GM21367 (cell line): ENCODE measurements around the gene SRI.
"Not testable (repeated sequence)": the region's sequence is repeated elsewhere in the genome, so short reads cannot be mapped to it uniquely, and the experiment has no call there.

Experiments used
- ATAC-seq: cut with Tn5 transposase; IDR thresholded peaks from one replicate; pipeline ENCODE4 v1.9.1; 2021; ENCODE audit not compliant: unreplicated experiment

SRI gene

GRCh38 chr7:88219781-88220747 lies at the start of gene SRI:
TSS of gene SRI (minus strand) at chr7:88220038. CDS start at chr7:88220026, 12 bp downstream.
- peak; percentile 64 for ATAC-seq

- no peak for ATAC-seq
Observed at GRCh38 chr7:88269586-88269985, 49.7 kb upstream of the SRI start.

- ATAC-seq = no peak
Observed at GRCh38 chr7:88268858-88269257, 49.0 kb upstream of the SRI start.

GRCh38 chr7:88268051-88268450 lies 48.2 kb upstream of the SRI start:
- no peak for ATAC-seq

GRCh38 chr7:88267421-88267820 lies 47.6 kb upstream of the SRI start:
- no peak for ATAC-seq

- not testable (repeated sequence) for ATAC-seq
Observed at GRCh38 chr7:88264987-88265386, 45.1 kb upstream of the SRI start.

GRCh38 chr7:88262562-88262961 lies 42.7 kb upstream of the SRI start:
- no peak for ATAC-seq

GRCh38 chr7:88260719-88261118 lies 40.9 kb upstream of the SRI start:
- ATAC-seq = no peak

- no peak for ATAC-seq
Observed at GRCh38 chr7:88259656-88260380, 40.0 kb upstream of the SRI start.

- ATAC-seq = not testable (repeated sequence)
Observed at GRCh38 chr7:88258296-88258695, 38.5 kb upstream of the SRI start.

- no peak for ATAC-seq
Observed at GRCh38 chr7:88256906-88257305, 37.1 kb upstream of the SRI start.

GRCh38 chr7:88254721-88255424 lies 35.0 kb upstream of the SRI start:
- ATAC-seq = no peak

GRCh38 chr7:88253640-88254039 lies 33.8 kb upstream of the SRI start:
- ATAC-seq = no peak

- ATAC-seq = no peak
Observed at GRCh38 chr7:88244258-88244657, 24.4 kb upstream of the SRI start.

- peak; percentile 69 for ATAC-seq
Observed at GRCh38 chr7:88243345-88243909, 23.6 kb upstream of the SRI start.

- ATAC-seq = no peak
Observed at GRCh38 chr7:88239852-88240251, 20.0 kb upstream of the SRI start.

GRCh38 chr7:88233828-88234227 lies 14.0 kb upstream of the SRI start:
- ATAC-seq = no peak

GRCh38 chr7:88230646-88231045 lies 10.8 kb upstream of the SRI start:
- ATAC-seq = no peak

GRCh38 chr7:88229302-88229995 lies 9.6 kb upstream of the SRI start:
- ATAC-seq = no peak

GRCh38 chr7:88226886-88227516 lies 7.2 kb upstream of the SRI start:
- ATAC-seq = no peak
